GM19351 (cell line): ENCODE results near the gene KDM2A.
A peak's percentile ranks its signal among the peaks of the same experiment; 100 is the strongest.
"Not testable (repeated sequence)": the region's sequence is repeated elsewhere in the genome, so short reads cannot be mapped to it uniquely, and the experiment has no call there.

Experiments used
- ATAC-seq: cut with Tn5 transposase; IDR thresholded peaks from one replicate; pipeline ENCODE4 v1.9.1; 2021; ENCODE audit warnings: mild to moderate bottlenecking, moderate library complexity; ENCODE audit not compliant: unreplicated experiment

Gene KDM2A

DNA sequence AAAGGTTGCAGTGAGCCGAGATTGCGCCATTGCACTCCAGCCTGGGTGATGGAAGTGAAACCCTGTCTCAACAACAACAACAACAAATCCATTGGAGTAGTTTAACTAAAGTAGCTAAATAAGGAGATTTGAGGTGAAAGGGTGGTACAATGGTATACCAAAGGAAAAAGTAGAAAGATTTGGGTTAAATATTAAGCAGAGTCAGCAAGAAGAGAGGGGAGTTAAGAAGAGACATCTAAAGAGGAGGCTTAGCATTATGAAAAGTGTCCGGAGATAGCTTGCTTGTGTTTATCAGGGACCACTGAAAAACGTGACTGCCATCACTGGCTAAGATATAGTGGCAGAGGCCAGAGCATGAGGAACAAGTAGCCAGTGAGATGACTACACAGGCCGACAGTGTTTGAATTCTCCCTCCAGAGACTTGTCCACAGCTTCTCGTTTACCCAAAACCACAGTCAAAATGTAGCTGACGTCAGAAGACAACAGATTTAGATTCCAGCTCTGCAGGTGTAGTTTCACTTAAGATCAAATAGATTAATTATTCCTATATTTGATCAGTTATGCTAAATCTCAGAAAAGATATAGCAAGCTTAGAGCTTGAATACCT, 114.6 kb downstream of the KDM2A start:
- ATAC-seq, result no peak

DNA sequence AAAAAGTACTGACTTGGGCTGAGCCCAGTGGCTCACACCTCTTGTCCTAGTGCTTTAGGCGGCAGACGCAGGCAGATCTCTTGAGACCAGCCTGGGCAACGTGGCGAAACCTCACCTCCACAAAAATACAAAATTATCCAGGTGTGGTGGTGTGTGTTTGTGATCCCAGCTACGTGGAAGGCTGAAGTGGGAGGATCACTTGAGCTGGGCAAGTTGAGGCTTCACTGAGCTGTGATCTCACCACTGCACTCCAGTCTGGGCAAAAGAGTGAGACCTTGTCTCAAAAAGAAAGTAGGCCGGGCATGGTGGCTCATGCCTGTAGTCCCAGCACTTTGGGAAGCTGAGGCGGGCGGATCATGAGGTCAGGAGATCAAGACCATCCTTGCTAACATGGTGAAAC, 115.5 kb downstream of the KDM2A start:
- not testable (repeated sequence) for ATAC-seq

DNA sequence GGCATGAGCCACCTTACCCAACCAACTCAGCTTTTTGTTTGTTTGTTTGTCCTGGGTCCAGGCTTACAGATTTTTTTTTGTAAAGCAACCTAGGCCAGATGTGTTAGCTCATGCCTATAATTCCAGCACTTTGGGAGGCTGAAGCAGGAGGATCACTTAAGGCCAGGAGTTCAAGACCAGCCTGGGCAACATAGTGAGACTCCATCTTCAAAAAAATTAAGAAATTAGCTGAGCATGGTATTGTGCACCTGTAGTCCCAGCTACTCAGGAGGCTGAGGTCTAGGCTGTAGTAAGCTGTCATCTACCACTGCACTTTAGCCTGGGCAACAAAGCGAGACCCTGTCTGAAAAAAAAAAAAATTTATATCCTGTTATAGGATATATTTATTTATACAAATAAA, 118.5 kb downstream of the KDM2A start:
- no peak for ATAC-seq

DNA sequence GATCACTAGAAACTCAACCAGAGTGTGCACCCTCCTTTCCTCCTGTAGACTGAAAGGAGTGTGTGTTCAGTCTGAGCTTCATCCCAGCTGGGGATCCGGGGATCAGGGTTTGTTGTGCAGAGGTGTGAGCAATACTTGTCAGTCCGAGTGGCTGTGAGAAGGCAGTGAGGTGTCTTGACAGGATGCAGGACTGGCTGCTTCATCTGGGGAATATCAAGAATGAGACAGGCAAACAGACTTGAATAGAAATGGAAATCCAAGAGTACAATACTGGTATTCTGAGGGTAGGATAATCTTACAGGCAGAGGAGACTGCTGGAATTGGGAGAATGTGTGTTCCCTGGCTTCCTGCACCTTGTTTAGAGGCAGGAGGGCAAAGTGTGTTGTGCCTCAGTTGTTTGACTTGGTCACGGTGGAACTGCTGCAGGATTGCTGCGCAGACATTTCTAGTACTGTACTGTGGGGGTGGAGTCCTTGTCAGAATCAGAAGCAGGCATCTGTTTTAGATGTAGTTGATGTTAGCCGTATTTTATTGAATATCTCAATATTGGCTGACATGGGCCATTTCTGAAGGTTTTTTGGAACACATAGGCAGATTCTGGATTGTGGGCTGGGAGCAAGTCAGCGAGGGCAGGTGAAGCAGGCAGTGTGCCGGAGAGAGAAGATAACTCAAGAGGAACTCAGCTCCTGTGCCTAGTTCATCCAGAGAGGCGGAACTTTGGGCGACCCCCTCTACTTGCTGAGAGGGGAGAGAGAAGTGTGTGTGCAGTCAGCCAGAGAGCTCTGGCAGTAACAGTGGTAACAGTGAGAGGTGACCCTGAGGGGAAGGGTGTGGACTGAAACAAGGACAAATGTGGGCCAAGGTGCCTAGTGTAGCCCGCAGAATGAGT, 120.1 kb downstream of the KDM2A start:
- no peak for ATAC-seq

DNA sequence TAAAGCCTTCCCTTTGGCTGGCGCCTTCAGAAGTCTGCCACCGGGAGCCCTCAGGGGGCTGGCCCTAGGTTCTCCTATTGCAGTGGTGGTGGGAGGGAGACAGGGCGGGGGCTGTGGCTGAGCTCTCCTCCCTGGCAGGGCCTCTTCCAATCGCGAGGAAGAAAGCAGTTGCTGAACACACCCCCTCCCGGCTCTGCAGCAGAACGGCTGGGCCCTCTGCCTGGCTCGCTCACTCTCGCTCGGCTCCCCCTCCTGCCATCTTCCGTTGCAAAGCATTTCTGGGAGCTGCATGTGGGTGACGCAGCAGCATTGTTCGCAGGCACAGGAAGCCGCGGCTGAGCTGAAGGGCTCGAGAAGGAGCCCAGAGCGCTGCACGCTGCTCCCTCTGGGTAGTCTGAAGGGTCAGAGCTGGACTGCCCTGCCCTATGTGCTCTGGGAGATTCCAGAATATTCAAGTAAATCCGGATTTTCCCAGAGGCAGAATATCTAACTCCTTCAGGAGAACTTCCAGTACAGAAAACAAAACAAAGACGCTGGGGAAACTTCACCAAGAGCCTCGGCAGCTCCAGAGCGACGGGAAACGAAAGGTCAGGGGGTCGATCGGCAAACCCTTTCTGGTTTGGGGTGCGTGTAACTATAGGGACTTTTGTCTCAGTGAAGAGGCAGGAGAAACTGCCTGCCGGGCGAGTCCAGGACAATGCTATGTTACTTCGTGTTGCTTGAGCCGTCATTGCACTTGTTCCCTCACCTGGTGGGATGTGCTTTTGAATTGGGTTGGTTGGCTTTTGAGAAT, 120.9 kb downstream of the KDM2A start:
- ATAC-seq, result peak; percentile 87

DNA sequence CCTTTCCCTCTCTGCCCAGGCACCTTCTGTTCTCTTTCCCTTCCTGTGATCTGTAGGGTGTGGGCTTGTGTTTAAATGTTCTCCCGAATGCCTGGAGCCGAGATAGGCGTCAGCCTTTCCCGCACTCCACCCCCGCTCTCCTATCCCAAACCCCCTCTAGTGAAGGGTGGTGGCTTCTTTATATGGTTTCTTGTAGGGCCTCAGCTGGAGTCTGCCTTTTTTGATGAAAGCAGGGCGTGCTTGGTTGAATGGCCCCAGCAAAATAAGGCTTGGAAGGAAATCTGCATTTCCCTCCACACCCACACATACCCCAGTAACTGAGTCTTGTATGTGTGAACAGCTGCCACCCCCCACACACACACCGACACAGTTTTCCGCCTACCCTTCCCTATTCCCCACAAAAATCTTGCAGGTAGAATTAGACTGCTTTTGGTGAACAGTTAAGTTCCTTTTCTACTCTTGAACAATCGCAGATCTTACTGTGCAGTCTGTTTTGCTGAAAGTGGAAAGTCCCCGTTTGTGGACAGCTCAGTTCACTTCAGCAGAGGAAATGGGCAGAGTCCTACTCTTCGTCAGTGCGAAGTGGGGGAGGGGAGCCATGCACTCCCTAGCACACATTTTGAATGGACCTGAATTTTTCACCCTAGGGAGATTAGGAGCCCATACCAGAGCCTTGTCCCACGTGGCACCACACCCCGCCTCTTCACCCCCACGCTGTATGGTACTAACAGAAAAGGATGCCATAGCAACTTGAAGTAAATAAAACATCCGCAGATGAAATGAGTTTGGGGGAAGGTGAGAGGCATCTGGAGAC, 121.7 kb downstream of the KDM2A start:
- ATAC-seq, result peak; percentile 29

DNA sequence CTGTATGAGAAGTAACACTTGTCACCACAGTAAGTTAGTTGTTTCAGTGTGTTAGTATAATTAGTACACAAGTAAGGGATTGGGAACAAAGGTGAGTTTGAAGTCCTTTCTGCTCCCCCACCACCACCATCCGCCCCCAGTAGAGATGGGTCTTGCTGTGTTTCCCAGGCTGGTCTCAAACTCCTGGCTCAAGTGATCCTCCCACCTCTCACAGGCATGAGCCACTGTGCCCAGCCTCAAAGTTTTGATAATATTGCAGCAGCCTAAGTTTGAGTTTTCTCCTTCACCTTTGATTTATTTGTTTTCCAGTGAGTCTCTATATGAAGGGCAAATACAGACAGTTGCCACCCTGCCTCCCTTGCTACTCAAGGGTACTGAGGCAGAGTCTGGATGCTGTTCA, 123.5 kb downstream of the KDM2A start:
- ATAC-seq, result no peak

DNA sequence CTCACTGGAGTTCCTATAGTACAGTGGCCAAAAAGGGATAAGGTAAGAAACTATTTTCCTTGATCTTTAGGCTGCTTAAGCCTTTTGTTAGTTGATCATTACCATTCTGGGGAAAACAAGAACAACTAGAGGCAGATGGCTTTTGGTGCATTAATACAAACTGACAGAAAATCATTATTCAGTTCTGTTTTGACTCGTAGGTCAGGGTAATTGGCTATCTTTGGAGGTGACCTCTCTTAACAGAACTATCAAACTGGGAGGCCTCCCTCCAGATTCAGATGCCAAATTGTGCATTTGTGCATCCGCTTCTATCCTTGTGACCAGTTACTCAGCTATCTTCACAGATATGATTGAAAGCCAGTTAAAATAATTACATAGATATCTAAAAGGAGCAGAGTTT, 124.0 kb downstream of the KDM2A start:
- no peak for ATAC-seq

DNA sequence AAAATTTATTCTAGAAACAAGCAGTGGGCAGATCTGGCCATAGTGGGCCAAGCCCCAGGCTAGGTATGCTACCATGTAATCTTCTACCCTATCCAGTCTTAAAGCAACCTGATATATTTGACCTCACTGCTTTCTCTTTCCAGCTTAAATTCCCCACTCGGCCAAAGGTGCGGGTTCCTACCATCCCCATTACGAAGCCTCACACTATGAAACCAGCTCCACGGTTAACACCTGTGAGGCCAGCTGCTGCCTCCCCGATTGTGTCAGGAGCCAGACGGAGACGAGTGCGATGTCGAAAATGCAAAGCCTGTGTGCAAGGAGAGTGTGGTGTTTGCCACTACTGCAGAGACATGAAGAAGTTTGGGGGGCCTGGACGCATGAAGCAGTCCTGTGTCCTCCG, 126.0 kb downstream of the KDM2A start:
- ATAC-seq, result no peak

DNA sequence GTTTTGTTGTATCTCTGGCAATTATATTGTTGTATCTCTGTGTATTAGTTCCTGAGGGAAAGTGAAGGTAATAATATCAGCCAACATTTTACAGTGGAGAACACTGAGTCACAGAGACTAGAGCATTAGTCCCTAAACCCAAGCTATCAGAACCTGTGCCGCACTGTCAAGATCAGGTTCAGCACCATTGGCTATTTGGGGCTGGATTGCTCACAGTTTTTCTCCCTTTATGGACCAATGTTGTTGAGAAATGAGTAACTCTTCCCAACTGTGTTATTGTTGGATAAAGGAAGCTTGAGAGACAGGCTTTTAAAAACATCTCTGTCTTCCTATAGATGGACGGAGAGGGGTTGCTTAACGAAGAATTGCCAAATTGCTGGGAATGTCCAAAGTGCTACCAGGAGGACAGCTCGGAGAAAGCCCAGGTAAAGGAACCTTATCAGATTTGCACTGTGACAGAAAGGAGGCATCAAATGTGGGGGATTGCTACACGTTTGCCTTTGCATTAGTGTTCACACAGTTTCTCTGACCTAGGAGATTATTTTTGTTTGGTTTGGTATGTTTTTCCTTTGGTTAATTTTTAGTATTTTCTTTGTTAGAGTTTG, 129.0 kb downstream of the KDM2A start:
- ATAC-seq, result no peak

DNA sequence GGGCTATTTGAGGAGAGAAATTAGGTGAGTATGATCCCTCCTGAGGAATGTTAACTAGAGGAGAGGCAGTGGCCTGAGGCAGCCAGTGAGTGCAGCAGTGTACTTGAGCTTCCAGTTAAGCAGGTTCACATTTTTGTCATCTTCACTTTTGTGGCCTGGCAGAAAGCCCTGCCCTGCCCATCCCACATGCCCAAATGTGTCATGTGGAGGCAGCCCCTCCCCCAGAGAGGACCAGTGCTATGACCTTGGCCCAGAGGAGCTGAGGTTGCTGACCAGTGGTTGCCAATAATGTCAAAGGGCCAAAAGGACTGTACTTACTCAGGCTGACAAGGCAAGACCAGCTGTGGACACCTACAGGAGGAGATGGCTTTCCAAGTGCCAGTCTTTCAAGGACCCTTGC, 129.6 kb downstream of the KDM2A start:
- ATAC-seq, result no peak

DNA sequence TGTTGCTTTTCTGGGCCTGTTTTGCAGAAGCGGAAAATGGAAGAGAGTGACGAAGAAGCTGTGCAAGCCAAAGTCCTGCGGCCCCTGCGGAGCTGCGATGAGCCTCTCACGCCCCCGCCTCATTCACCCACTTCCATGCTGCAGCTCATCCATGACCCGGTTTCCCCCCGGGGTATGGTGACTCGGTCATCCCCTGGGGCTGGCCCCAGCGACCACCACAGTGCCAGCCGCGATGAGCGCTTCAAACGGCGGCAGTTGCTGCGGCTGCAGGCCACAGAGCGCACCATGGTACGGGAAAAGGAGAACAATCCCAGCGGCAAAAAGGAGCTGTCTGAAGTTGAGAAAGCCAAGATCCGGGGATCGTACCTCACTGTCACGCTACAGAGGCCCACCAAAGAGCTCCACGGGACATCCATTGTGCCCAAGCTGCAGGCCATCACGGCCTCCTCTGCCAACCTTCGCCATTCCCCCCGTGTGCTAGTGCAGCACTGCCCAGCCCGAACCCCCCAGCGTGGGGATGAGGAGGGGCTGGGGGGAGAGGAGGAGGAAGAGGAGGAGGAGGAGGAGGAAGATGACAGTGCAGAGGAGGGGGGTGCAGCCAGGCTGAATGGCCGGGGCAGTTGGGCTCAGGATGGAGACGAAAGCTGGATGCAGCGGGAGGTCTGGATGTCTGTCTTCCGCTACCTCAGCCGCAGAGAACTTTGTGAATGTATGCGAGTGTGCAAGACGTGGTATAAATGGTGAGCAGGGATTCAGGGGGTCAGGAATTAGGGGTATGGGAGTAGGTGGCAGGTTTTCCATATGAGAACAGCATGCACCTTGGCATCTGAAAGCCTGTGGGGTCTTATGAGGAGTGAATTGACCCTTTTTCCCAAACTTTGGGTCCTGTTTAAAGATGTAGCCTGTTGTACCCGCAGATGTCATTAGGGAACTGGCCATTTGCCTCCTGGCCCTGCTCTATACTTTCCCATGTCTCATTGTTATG, 131.3 kb downstream of the KDM2A start:
- no peak for ATAC-seq

DNA sequence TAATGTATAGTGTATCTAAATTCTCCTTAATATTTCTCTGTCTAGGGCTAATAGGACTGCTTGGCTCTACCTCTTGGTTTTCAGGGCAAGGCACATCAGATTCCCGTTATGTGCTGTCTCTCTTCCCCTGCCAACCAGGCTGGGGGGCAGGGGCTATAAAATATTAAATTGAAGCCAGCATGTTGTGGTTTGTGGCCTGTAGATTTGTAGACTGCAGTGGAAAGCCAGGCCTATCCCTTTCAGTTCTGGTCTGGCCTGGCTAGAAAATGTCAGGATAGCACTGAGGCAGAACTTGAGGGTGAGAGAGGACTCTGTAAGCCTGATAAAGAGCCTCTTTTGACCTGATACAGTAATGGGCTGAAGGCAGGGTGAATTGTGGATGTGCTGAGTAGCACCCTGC, 132.8 kb downstream of the KDM2A start:
- no peak for ATAC-seq

DNA sequence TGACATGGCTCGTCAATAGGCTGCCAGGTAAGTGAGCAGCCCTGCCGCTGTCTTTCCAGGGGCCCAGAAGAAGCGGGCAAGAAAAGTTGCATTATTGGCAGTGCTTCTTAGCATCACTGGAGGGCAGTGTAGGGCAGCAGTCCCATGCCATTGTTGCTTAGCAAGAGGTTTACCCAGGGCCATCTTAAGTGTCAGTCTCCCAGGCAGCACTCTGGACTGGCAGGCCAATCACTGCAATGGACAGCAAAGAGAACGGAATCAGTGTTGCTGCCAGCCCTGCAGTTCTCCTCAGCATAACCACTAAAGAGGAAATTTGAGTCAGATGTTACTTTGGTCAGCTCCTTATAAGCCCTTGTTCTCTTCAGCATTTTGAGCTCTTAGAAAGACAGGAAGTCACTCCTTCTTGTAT, 133.8 kb downstream of the KDM2A start:
- ATAC-seq, result no peak

DNA sequence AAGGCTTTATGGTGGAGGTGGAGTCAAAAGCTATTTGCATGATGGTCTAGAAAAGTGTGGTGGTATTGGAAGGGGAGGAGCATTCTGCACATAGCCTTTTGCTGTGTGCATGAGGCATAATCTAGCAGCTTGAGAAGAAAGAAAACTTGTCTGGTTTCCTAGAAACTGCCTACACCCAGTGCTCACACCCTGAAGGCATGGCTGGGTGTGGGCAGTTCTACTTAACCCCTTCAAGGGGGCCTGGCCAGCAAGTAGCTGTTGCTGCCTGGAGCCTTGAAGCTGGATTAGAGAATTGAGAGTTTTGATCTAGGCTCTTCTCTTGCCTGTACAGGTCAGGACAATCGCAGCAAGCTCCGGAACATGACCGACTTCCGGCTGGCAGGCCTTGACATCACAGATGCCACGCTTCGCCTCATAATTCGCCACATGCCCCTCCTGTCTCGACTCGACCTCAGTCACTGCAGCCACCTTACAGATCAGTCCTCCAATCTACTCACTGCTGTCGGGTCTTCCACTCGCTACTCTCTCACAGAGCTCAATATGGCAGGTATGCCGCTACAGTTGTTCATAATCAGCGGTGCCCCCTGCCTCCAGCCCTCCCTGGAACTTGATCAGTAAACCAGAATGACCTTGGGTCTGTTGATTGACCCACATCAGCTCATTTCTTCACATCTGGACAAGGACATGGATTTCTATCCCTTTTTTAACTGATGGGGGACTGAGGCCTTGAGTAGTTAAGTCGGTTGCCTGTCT, 135.0 kb downstream of the KDM2A start:
- no peak for ATAC-seq

DNA sequence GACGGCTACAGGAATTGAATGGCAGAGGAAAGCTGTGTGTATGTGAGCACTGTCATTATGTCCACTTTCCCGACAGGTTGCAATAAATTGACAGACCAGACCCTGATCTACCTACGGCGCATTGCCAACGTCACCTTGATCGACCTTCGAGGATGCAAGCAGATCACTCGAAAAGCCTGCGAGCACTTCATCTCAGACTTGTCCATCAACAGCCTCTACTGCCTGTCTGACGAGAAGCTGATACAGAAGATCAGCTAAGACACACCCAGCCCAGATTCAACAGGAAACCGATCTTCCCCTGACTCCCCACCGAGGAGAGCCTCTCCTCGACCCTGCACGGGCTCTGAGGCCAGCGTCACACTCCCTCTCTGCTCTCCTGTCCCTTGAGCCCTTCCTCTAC, 135.7 kb downstream of the KDM2A start:
- ATAC-seq, result no peak

DNA sequence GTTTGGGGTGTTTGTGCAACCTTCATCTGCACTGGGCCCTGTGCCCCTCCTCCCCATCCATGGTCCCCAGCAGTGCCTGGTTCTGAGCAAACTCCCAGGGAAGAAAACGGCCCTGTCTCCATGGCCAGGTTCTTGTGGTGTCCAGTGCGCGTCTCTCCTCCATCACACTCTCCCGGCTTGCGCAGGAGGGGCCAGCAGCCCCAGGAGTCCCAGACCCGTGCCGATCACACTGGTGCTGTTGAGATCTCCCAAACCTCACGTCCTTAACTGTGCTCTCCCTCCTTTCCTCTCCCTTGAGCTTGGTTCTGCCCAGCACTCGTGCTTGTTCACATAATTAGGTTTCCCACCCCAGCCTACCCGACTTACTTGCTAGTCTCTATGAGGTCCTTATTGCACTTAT, 136.3 kb downstream of the KDM2A start:
- ATAC-seq, result no peak

DNA sequence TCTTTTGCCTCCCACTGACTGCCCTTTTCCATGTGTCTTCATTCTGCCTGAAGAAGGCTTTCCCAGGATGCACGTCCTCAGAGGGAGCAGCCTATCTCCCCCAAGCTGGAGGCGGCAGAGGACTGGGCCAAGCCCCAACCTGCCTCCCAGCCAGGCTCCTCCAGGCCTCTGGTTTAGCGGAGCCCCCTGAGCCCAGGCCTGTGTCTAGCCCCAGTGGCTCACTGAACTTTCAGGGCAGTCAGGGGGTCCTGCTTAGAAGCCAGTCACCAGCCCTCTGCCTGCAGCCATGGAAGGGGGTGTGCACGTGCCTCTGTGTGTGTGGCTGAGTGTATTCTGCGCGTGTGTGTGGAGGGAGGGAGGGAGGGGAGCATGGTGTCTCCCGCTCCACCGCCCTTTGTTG, 136.8 kb downstream of the KDM2A start:
- ATAC-seq, result no peak
